8988T (cell line): ENCODE data around the gene FKBP3.
"Not testable (repeated sequence)": the region's sequence is repeated elsewhere in the genome, so short reads cannot be mapped to it uniquely, and the experiment has no call there.

Source experiments
- DNase-seq: peaks from one replicate; pipeline ENCODE4 v3.0.0; 2011

The FKBP3 gene

GRCh38 chr14:45134051-45134958, at the start of gene FKBP3:
Gene FKBP3 (minus strand): TSS chr14:45134481. CDS start chr14:45134456, 25 bp downstream.
- DNase-seq = peak; percentile 73

DNA sequence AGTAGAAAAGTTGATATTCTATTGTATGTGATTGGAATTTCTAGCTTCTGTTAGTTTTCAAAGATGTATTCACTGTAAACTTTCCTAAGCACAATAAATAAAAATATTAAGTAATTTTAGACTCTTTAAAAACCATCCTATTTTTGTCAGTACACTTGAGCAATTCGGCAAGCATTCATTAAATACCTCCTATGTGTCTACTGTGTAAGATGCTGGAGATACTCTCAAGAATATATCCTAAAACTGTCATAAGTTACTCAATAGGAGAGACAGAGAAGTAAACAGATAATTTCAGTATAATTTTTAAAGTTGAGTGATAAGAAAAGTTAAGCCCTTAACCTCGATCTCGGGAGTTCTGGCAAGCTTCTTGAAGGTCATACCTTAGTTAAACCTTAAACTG, 47.5 kb upstream of the FKBP3 start:
- no peak for DNase-seq

GRCh38 chr14:45181329-45181728, 47.0 kb upstream of the FKBP3 start:
- no peak for DNase-seq

DNA sequence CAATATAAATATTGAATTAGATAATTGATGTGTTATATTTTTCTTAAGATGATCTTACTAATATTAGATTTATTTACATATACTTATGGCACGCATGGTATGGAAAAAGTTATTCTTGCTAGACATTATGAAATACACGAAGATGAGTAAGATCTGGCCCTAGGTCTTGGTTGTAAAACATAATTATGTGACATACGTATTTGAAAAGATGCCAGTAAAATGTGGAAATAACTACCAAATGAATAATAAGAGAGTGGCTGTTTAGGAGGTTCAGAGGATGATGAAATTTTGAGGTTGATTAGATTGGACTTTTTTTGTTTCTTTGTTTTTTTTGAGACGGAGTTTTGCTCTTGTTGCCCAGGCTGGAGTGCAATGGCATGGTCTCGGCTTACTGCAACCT, 42.8 kb upstream of the FKBP3 start:
- DNase-seq = no peak

DNA sequence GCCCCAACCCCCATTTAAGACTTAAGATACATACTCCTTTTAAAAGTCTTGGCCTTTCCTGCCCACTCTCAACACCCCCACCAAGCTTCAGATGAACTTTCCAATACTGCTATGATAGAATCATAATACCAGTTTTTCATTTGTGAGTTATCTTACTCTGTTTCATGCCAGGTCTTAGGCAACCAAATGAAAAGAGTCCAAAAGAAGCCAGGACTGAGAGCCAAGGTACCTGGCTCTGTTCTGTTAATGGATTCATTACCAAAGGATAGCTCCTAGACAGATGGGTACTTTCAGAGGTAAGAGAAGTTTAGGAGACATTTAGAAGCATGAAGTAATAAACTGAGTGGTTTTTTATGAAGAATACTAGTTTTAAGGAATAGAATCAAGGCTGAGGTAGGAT, 35.6 kb upstream of the FKBP3 start:
- DNase-seq = no peak

GRCh38 chr14:45156067-45156466, 21.8 kb upstream of the FKBP3 start:
- no peak for DNase-seq

DNA sequence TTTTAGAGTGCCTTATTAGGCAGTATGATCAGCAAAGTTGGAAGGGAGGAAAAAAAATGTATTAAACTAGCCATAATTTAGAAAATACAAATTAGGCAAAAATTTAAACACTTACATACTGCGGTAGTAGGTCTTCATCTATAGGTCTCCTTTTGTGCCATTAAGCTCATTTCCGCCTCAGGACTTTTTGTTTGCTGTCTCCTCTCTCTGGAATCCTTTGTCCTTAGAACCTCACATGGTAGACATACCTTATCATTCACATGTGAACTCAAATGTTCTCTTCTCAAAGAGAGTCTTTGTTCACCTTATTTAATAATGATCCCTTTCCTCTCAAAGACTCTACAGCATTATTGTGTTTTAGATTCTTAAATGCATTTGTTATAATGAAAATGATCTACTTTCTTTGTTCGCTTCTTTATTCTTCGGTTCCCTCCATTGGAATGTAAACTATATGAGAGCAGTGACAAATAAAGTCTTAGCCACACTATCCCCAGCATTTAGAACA, 16.2 kb upstream of the FKBP3 start:
- DNase-seq = no peak

- no peak for DNase-seq
Measured at GRCh38 chr14:45149602-45150001, 15.3 kb upstream of the FKBP3 start.

DNA sequence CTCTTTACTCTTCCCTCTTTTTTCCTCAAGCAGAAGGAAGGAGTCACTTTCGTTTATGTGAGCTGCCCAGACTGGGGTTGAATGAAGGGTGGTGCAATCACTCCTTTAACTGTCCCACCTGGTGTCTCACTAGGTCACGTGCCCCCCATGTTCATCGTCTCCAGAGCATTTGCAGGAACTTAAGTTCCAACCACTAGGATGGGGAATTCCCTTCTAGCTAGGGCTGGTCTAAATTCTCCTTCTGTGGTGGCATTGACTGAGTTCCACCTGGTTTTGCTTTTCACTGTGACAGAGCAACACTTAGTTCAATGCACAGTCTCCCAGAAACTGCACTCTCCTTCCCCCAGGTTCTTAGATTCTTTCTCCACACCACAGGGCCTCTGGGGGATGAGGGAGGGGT, 10.9 kb upstream of the FKBP3 start:
- no peak for DNase-seq

- DNase-seq = no peak
Measured at GRCh38 chr14:45144658-45145057, 10.4 kb upstream of the FKBP3 start.

GRCh38 chr14:45142083-45142482, 7.8 kb upstream of the FKBP3 start:
- DNase-seq = not testable (repeated sequence)

DNA sequence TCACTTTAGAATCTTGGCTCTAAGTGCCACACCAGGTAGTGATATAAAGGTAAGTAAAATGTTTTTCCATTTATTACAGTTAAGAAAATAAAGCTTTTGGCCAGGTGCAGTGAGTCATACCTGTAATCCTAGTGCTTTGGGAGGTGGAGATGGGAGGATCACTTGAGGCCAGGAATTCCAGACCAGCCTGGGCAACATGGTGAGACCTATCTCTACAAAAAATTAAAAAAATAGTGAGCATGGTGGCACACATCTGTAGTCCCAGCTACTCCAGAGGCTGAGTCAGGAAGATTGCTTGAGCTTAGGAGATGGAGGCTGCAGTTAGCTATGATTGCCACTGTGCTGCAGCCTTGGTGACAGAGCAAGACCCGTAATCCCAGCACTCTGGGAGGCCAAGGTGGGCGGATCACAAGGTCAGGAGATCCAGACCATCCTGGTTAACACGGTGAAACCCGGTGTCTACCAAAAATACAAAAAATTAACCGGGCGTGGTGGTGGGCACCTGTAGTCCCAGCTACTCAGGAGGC, 6.4 kb upstream of the FKBP3 start:
- no peak for DNase-seq

GRCh38 chr14:45136399-45136798, 2.1 kb upstream of the FKBP3 start:
- DNase-seq = no peak

DNA sequence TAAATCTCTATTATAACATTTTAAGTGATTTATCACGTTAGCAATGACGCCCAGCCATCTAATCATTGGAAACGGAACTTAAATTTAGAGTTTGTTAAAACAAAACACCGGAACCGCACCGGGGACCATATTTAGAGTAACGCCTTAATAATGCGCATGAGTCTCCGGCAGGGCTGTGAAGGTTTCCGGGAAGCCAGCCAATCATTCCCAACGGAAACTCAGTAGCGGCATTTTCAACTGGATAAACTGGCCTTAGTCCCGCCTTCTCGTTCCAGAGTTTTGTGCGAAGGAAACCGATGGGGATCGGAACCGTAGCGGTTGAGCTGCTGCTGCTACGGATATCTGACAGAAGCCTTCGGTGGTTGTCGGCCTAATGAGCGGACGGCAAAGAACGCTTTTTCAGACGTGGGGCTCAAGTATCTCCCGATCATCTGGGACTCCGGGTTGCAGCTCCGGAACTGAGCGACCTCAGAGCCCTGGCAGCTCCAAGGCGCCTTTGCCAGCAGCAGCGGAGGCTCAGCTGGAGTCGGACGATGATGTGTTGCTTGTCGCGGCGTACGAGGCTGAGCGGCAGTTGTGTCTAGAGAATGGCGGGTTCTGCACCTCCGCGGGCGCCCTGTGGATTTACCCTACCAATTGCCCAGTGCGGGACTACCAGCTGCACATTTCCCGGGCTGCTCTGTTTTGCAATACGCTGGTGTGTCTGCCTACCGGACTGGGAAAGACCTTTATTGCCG, 1.5 kb upstream of the FKBP3 start, which contains the start of gene FANCM:
TSS of gene FANCM (plus strand) at position 272 of the 737 bp plus-strand sequence. CDS start at position 374, 102 bp downstream.
- peak; percentile 29 for DNase-seq

GRCh38 chr14:45135156-45135555, 875 bp upstream of the FKBP3 start:
- no peak for DNase-seq

- DNase-seq = no peak
Measured at GRCh38 chr14:45133683-45134050, 614 bp downstream of the FKBP3 start.

DNA sequence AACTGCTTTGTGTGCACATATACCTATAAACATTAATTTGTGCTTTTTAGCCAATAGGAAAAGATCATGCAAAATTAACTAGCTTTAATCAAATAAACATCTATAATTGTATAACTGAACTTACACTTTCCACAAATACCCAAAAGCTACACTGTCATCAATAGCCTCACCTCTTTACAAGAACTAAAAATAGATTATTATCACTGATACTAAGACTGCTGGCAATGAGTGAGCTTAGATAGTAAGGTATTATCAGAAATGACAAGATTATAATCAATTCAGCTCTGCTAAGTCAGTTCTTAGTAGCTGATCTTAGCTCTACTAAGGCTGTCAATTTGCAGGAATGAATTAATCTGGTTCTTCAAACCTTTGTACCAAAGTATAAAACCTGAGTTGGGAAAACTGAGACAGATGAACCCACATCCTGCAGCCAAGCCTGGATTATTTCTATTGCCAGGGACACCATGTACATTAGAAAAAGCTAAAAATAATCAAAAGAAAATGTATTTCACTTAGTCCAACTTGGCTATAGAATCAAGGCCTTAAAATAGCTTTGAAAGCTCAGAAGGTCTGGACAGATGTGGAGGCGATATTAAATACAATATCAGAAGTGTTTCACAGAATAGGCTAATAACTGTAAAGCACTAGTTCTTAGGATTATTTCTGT, 5.2 kb downstream of the FKBP3 start:
- no peak for DNase-seq

DNA sequence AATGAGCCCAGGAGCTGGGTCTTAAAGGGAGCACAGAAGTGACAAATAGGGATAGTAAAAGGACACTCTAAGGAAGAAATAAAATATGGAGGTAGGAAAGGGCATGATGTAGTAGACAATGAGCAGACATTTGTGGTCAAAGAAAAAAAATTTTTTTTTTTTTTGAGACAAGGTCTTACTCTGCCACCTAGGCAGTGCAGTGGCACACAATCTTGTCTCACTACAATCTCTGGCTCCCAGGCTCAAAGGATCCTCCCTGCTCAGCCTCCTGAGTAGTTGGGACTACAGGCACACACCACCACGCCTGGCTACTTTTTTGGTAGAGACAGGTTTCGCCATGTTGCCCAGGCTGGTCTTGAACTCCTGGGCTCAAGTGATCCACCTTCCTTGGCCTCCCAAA, 8.5 kb downstream of the FKBP3 start:
- DNase-seq = no peak

GRCh38 chr14:45123271-45123670, 11.0 kb downstream of the FKBP3 start:
- no peak for DNase-seq

DNA sequence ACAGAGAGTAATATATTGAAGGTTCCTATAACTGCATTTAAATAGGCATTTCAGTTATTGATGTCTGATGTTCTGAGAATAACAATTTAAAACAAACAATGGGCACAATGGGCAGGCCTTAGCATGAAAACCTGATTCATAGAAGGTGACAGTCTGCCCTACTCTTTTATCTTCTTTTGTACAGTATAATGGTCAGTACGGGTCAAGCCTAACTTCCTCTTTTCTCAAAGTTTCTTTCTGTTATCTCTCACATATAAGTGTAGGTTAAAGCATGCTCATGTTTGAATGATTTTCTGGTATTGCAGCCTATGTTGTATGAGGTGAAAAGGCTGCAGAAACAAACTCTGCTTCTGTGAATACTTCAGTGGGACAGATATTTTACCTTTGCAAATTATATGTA, 14.2 kb downstream of the FKBP3 start:
- DNase-seq = no peak

- DNase-seq = no peak
Measured at GRCh38 chr14:45118594-45118993, 15.7 kb downstream of the FKBP3 start.

DNA sequence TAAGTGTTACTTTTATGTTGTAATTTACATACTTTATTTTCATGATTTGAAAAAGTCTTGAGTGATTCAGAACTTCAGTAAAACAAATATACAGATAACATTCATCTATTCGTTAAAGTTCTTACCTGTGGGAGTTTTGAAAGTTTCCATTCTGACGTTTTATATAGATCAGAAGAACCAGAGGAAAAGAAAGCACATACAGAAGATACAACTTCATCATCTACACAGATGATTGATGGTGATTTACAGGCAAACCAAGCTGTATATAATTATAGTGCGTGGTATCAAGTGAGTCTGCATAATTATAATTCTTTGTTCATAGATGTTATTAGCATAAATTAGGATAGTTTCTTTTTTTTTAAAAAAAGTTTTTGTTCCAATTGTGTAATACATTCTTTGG, 20.0 kb downstream of the FKBP3 start:
- DNase-seq = no peak
